HepG2 (cell line): Measurements from ENCODE around the gene ERF. TPM values are rescaled to one million over a fixed set of nuclear protein-coding genes. Genes with fewer than 3 reads are reported as not detected.

Experiments used
- ATRX ChIP-seq: sonication (generic); formaldehyde crosslinking; IDR thresholded peaks from 2 replicates; pipeline ENCODE4 v1.4.0; 2020; ENCODE audit warnings: missing genetic modification reagents, borderline replicate concordance
- BHLHE40 ChIP-seq: IDR thresholded peaks from 2 replicates; pipeline ENCODE4 v1.6.1; 2011; ENCODE audit warnings: low read length, improper control_type of control experiment
- ERF ChIP-seq: IDR thresholded peaks from 2 replicates; pipeline ENCODE4 v1.6.1; 2018; ENCODE audit warnings: missing biosample characterization, missing genetic modification reagents
- HDAC6 ChIP-seq: fragments of 200-600 bp; sonication (generic); IDR thresholded peaks from 2 replicates; pipeline ENCODE4 v1.7.0; 2017; ENCODE audit warnings: mild to moderate bottlenecking, antibody characterized with exemption, low read length, low read depth
- HOXA5 ChIP-seq: sonication (generic); formaldehyde crosslinking; IDR thresholded peaks from 2 replicates; pipeline ENCODE4 v1.4.0; 2020; ENCODE audit warnings: missing genetic modification reagents
- MED8 ChIP-seq: sonication (generic); formaldehyde crosslinking; IDR thresholded peaks from 2 replicates; pipeline ENCODE4 v1.8.1; 2023; ENCODE audit warnings: mild to moderate bottlenecking, missing genetic modification reagents; ENCODE audit not compliant: insufficient replicate concordance
- NPAS2 ChIP-seq: sonication (generic); formaldehyde crosslinking; IDR thresholded peaks from 2 replicates; pipeline ENCODE4 v1.8.0; 2022; ENCODE audit warnings: mild to moderate bottlenecking, missing genetic modification reagents, borderline replicate concordance
- NR2F1 ChIP-seq, 2 experiments: fragments of 450-650 bp in 1 of 2; formaldehyde crosslinking in 1 of 2; IDR thresholded peaks; 2 replicates each; pipeline versions ENCODE4 v1.5.0 to v1.6.1; 2016 to 2020; ENCODE audit warnings: mild to moderate bottlenecking in 1 of 2, missing compliant biosample characterization in 1 of 2, missing genetic modification reagents in 1 of 2, moderate library complexity in 1 of 2
- POLR2AphosphoS2 ChIP-seq: IDR thresholded peaks from 2 replicates; pipeline ENCODE4 v1.6.1; 2011; ENCODE audit warnings: low read depth, low read length, improper control_type of control experiment
- PRPF4 ChIP-seq: fragments of 200-400 bp; formaldehyde crosslinking; IDR thresholded peaks from 2 replicates; pipeline ENCODE4 v1.6.1; 2016; ENCODE audit warnings: low read length, low read depth; ENCODE audit not compliant: poor library complexity, severe bottlenecking
- RCOR2 ChIP-seq: IDR thresholded peaks from 2 replicates; pipeline ENCODE4 v1.6.1; 2016; ENCODE audit warnings: missing biosample characterization, missing genetic modification reagents
- REXO4 ChIP-seq: sonication (generic); formaldehyde crosslinking; IDR thresholded peaks from 2 replicates; pipeline ENCODE4 v1.8.0; 2022; ENCODE audit warnings: missing genetic modification reagents, mild to moderate bottlenecking, borderline replicate concordance
- SMAD9 ChIP-seq: sonication (generic); formaldehyde crosslinking; IDR thresholded peaks from 2 replicates; pipeline ENCODE4 v1.5.1; 2020; ENCODE audit warnings: mild to moderate bottlenecking, missing genetic modification reagents
- SP4 ChIP-seq: sonication (generic); formaldehyde crosslinking; IDR thresholded peaks from 2 replicates; pipeline ENCODE4 v1.8.1; 2023; ENCODE audit warnings: mild to moderate bottlenecking, missing genetic modification reagents
- SRY ChIP-seq: sonication (generic); formaldehyde crosslinking; IDR thresholded peaks from 2 replicates; pipeline ENCODE4 v1.8.0; 2022; ENCODE audit warnings: mild to moderate bottlenecking, missing genetic modification reagents
- TGIF2 ChIP-seq: IDR thresholded peaks from 2 replicates; pipeline ENCODE4 v1.6.1; 2016; ENCODE audit warnings: control low read depth, missing compliant biosample characterization
- ZEB1 ChIP-seq: IDR thresholded peaks from 2 replicates; pipeline ENCODE4 v1.6.1; 2012; ENCODE audit warnings: mild to moderate bottlenecking, low read depth, inconsistent platforms; ENCODE audit not compliant: insufficient replicate concordance
- ZFY ChIP-seq: sonication (generic); formaldehyde crosslinking; IDR thresholded peaks from 2 replicates; pipeline ENCODE4 v1.4.0; 2020; ENCODE audit warnings: missing genetic modification reagents
- ZNF136 ChIP-seq: sonication (generic); formaldehyde crosslinking; IDR thresholded peaks from 2 replicates; pipeline ENCODE4 v1.8.1; 2022; ENCODE audit warnings: low read depth, mild to moderate bottlenecking, moderate library complexity, missing genetic modification reagents
- ZNF430 ChIP-seq: sonication (generic); formaldehyde crosslinking; IDR thresholded peaks from 2 replicates; pipeline ENCODE4 v1.9.0; 2021; ENCODE audit warnings: mild to moderate bottlenecking, missing genetic modification reagents
- ZNF543 ChIP-seq: sonication (generic); formaldehyde crosslinking; IDR thresholded peaks from 2 replicates; pipeline ENCODE4 v1.4.0; 2020; ENCODE audit warnings: mild to moderate bottlenecking, missing genetic modification reagents
- ZNF567 ChIP-seq: sonication (generic); formaldehyde crosslinking; IDR thresholded peaks from 2 replicates; pipeline ENCODE4 v1.8.1; 2023; ENCODE audit warnings: mild to moderate bottlenecking, missing genetic modification reagents, borderline replicate concordance
- ZNF569 ChIP-seq: sonication (generic); formaldehyde crosslinking; IDR thresholded peaks from 2 replicates; pipeline ENCODE4 v1.5.0; 2020; ENCODE audit warnings: mild to moderate bottlenecking, missing genetic modification reagents, moderate library complexity, borderline replicate concordance
- ZNF629 ChIP-seq: sonication (generic); formaldehyde crosslinking; conservative IDR thresholded peaks from 2 replicates; pipeline ENCODE4 v1.5.0; 2020; ENCODE audit warnings: missing genetic modification reagents
- ZNF75D ChIP-seq: sonication (generic); formaldehyde crosslinking; IDR thresholded peaks from 2 replicates; pipeline ENCODE4 v1.8.1; 2023; ENCODE audit warnings: missing genetic modification reagents, mild to moderate bottlenecking, borderline replicate concordance
- polyA plus RNA-seq, 8 experiments: library from polyadenylated mRNA; depleted of rRNA in 3 of 8; stranded (reverse) in 7 of 8; unstranded in 1 of 8; fragments of >200 nt; fragmentation: Illumina TruSeq in 4 of 8; extraction: Trizol in 4 of 8; gene quantifications; 2 replicates each; pipeline versions ENCODE4 v1.2.1 to v1.2.3, GENCODE V29; 2011 to 2016; ENCODE audit warnings: low read depth in 4 of 8, missing spikeins in 1 of 8, mixed read lengths in 1 of 8; ENCODE audit not compliant: insufficient read depth in 1 of 8
- total RNA-seq, 5 experiments: library from RNA; depleted of rRNA; stranded (reverse); fragments of >200 nt; fragmentation: Illumina TruSeq; extraction: Trizol; gene quantifications; 2 replicates each; pipeline ENCODE4 v1.2.3, GENCODE V29; 2016; ENCODE audit warnings: low read depth in 1 of 5
- TF ChIP-seq, protein P1 (sequence below): sonication (generic); formaldehyde crosslinking; IDR thresholded peaks from 2 replicates; pipeline ENCODE4 v1.5.0; 2020; ENCODE audit warnings: missing genetic modification reagents
- TF ChIP-seq, protein P2 (sequence below): IDR thresholded peaks from 2 replicates; pipeline ENCODE4 v1.6.1; 2012; ENCODE audit warnings: inconsistent platforms
- TF ChIP-seq, protein P3 (sequence below): sonication (generic); formaldehyde crosslinking; IDR thresholded peaks from 2 replicates; pipeline ENCODE4 v1.5.1; 2020; ENCODE audit warnings: missing genetic modification reagents, mild to moderate bottlenecking, borderline replicate concordance
- TF ChIP-seq, protein P4 (sequence below): IDR thresholded peaks from 2 replicates; pipeline ENCODE4 v1.6.1; 2016; ENCODE audit warnings: missing genetic modification reagents, missing compliant biosample characterization

Gene ERF
- total and polyA plus RNA-seq, 2 of the 13 experiments (the other 11 are each of a cell fraction or from before 2014, with no cell fraction given): 67.1 to 69.9 TPM

DNA sequence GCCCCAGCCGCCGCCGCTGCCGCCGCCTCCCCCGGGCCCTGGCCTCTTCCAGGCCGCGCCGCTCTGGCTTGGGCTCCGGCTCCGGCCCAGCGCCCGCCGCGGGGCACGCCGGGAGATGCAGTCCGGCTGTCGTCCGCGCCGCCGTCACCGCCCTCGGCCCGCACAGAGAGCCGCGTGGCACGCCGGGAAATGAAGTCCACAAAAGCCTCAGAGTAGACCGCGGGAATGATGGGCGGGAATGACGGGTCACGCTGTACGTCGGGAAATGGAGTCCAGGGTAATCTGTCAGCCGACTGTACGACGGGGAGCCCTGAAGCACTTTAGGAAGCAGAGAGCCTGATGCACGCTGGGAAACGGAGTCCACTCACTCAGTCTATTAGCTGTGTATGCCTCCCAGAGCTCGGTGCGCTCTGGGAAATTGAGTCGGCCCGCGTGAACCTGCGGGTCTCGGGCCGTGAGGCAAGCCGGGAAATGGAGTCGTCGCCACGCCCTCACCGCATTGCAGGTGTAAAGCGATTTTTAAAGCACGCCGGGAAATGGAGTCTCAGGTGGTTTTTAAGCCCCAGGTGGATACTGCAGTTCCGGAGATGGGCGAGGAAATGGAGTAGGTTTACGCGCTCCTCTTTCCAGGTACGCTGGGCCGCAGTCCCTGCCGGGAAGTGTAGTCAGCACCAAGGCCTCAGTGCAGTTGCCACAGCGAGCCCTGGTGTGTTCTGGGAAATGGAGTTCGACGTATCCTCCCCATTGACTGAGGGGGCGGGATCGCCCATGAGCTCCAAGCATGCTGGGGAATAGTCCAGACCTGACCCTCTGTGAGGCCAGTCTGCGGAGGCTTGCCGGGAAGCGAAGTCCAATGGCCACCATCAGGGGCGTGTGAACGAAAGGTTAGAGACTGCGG lies 12.2 kb downstream of the ERF start, which contains the start of gene GSK3A (continued):
- peak; percentile 25; the same call in 1 of the 2 replicates for TF ChIP-seq SRY (CRISPR knock-in tag)
- TF ChIP-seq SMAD9: no peak
- no peak for TF ChIP-seq ZNF629
- TF ChIP-seq HOXA5 (CRISPR knock-in tag): no peak
- peak; percentile 77; the same call in 1 of the 2 replicates for TF ChIP-seq POLR2AphosphoS2
- TF ChIP-seq HDAC6: no peak
- TF ChIP-seq PRPF4: no peak
- TF ChIP-seq ZNF567: 0 out of 2 replicates have a peak, but pooled peaks have one; percentile 77
- no peak for TF ChIP-seq ZNF569
- TF ChIP-seq, protein P1, sequence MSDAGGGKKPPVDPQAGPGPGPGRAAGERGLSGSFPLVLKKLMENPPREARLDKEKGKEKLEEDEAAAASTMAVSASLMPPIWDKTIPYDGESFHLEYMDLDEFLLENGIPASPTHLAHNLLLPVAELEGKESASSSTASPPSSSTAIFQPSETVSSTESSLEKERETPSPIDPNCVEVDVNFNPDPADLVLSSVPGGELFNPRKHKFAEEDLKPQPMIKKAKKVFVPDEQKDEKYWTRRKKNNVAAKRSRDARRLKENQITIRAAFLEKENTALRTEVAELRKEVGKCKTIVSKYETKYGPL (CRISPR knock-in tag): no peak
- no peak for TF ChIP-seq NPAS2 (CRISPR knock-in tag)
- no peak for TF ChIP-seq ATRX
- peak; percentile 100 for TF ChIP-seq ZEB1
- peak; percentile 40; the same call in 1 of the 2 replicates for TF ChIP-seq ERF (CRISPR knock-in tag)
- TF ChIP-seq, protein P2, sequence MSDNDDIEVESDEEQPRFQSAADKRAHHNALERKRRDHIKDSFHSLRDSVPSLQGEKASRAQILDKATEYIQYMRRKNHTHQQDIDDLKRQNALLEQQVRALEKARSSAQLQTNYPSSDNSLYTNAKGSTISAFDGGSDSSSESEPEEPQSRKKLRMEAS: peak; percentile 73
- TF ChIP-seq MED8 (CRISPR knock-in tag): no peak
- TF ChIP-seq ZNF136: no peak
- peak; percentile 66 for TF ChIP-seq SP4 (CRISPR knock-in tag)
- peak; percentile 69; the same call in 1 of the 2 replicates for TF ChIP-seq TGIF2
- peak; percentile 44 for TF ChIP-seq BHLHE40
- TF ChIP-seq RCOR2 (CRISPR knock-in tag): no peak
- peak; percentile 46; the same call in 1 of the 2 replicates for TF ChIP-seq ZNF543 (CRISPR knock-in tag)
- TF ChIP-seq, protein P3, sequence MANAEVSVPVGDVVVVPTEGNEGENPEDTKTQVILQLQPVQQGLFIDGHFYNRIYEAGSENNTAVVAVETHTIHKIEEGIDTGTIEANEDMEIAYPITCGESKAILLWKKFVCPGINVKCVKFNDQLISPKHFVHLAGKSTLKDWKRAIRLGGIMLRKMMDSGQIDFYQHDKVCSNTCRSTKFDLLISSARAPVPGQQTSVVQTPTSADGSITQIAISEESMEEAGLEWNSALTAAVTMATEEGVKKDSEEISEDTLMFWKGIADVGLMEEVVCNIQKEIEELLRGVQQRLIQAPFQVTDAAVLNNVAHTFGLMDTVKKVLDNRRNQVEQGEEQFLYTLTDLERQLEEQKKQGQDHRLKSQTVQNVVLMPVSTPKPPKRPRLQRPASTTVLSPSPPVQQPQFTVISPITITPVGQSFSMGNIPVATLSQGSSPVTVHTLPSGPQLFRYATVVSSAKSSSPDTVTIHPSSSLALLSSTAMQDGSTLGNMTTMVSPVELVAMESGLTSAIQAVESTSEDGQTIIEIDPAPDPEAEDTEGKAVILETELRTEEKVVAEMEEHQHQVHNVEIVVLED (CRISPR knock-in tag): peak; percentile 98
- no peak for TF ChIP-seq REXO4
- peak; percentile 95 for TF ChIP-seq ZFY (CRISPR knock-in tag)
- TF ChIP-seq, protein P4, sequence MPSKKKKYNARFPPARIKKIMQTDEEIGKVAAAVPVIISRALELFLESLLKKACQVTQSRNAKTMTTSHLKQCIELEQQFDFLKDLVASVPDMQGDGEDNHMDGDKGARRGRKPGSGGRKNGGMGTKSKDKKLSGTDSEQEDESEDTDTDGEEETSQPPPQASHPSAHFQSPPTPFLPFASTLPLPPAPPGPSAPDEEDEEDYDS (CRISPR knock-in tag): peak; percentile 83
- no peak for TF ChIP-seq ZNF430 (CRISPR knock-in tag)
- TF ChIP-seq ZNF75D (CRISPR knock-in tag): no peak
- no peak; a peak in 1 of 4 replicates for TF ChIP-seq NR2F1 (CRISPR knock-in tag; IDR thresholded peaks at IDR 0.05)
